Amniotic stem cell (primary cell): ENCODE data around the gene MPC1.

Experiments used
- DNase-seq: peaks from one replicate; lab custom pipeline; 2025; lab: John Stamatoyannopoulos, UW

Gene MPC1

DNA sequence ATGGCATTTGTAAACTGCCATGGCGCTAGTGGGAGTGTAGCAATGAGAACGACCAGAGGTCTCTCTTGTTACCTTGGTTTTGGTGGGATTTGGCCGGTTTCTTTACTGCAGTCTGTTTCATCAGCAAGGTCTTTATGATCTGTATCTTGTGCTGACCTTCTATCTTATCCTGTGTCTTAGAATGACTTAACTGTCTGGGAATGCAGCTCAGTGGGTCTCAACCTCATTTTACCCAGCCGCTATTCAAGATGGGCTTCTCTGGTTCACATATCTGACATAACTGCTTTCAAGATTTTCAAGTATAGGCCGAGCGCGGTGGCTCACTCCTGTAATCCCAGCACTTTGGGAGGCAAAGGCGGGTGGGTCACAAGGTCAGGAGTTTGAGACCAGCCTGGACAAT lies 38.5 kb downstream of the MPC1 start:
- no peak for DNase-seq

DNA sequence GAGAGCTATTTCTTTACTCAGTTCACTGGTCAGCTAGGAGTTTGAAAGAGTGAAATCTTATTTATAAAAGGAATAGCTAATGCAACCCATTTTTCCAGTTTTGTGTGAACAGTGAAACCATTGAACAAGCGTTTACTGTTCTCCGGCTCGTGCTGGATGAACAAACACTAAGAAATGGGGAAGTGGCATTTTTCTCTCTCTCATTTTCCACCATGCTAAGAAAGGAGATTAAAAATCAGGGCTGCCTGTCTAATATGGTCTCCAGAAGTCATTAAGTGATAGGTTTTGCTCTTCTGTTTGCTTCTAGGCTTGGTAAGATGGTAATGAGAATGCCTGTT lies 39.6 kb downstream of the MPC1 start:
- no peak for DNase-seq

GRCh38 chr6:166342349-166343149 lies 40.2 kb downstream of the MPC1 start, which contains the start of gene SFT2D1:
SFT2D1 (minus strand) TSS chr6:166342545; CDS start chr6:166342481, 64 bp downstream.
- peak; percentile 37 for DNase-seq

- DNase-seq, result no peak
Observed at GRCh38 chr6:166341977-166342348, 40.8 kb downstream of the MPC1 start.

DNA sequence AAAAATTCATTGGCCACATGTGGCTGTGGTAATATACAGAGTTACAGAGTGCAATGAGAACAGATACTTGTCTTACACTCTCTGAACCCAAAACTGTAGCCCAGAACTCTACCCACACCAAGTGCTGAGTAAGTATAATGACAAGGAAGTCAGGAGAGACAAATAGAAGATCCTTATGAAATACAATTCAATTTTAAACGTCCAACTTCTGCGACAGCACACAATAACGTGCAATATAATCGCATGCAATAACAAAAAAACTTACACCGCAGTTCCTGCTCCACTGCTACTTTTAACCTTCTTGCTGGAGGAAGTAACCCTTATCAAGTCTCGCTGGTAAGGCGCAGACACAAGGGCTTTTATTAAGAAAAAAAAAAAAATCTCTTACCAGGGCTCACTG lies 41.3 kb downstream of the MPC1 start:
- DNase-seq, result no peak

DNA sequence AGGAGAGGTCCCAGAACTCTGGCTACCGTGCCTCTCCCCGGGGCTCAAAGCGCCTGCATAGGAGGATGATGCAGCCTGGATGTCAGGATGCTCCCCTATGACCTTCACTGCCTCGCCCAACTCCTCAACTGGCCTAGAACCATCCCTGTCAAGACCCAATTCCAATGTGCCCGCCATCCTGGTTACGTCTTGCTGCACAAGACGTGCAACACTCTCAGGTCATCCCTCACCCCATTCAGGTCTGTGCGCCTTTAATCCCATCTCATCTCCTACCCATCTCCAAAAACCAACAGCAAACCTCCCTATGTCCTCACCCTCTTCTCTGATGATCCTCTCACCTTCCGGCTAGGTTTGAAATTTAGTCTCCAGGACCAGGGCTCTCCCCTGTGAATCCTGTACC lies 43.9 kb downstream of the MPC1 start:
- DNase-seq, result no peak

DNA sequence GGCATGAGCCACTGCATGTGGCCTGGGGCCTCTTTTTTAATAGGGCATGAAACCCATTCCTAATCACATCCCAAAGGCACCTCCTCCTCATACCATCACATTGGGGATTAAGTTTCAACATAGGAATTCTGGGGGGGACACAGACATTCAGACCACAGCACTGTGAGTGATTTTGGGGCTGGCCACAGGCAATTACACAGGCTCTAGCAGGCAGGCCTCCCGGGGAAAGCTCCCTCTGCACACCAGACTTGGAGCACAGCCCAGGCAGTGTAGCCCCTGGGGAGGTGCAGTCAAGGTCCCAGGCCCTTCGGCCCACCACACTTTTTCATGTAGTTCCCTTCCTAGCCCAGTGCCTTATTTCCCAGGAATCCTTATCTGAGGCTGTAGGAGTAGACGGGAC lies 45.9 kb downstream of the MPC1 start:
- no peak for DNase-seq

DNA sequence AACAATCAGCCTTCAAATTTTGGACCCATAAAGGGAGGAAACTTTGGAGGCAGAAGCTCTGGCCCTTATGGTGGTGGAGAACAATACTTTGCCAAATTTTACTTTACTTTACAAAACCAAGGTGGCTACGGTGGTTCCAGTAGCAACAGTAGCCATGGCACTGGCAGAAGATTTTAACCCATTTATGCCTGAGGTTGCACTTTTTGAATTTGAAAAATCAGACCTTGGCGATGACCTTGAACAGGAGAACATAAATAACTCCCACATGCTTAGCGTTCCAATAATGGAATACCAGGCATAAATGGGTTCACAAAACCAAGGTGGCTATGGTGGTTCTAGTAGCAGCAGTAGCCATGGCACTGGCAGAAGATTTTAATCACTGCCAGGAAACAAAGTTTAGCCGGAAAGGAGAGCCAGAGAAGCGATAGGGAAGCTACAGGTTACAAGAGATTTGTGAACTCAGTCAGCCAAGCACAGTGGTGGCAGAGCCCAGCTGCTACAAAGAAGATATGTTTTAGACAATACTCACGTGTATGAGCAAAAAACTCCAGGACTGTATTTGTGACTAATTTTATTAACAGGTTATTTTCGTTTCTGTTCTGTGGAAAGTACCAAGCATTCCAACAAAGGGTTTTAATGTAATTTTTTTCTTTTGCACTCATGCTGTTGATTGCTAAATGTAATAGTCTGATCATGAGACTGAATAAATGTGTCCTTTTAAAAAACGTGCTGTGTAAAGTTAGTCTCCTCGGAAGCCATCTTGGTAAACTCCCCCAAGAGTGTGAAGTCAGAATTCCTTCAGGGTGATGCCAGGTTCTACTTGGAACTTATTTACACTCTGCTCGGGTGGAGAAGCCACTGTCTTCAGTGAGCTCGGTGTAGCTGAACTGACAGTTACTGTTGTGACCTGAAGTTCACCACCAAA lies 47.1 kb downstream of the MPC1 start:
- no peak for DNase-seq

- no peak for DNase-seq
Observed at GRCh38 chr6:166334878-166335277, 47.9 kb downstream of the MPC1 start.

- DNase-seq, result no peak
Observed at GRCh38 chr6:166333172-166333995, 49.4 kb downstream of the MPC1 start.

- DNase-seq, result no peak
Observed at GRCh38 chr6:166331503-166332415, 51.0 kb downstream of the MPC1 start.

DNA sequence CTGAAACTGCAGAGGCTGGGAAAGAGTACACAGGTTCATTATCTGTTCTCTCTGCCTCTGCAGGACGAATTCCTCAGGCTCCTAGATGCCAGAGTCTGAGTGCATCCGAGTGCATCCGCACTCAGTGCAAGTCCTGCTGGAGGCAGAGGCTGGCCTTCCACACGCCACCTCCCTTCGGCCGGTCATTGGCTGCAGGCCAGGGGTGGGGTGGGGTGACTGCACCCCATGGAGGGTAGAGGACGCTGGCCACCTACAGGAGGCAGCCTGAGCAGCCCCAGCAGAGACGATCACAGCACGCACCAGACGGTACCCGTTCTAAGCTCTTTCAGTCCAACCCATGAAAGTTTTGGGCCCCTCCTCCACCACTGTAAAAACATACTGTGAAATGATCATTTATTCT lies 52.1 kb downstream of the MPC1 start:
- DNase-seq, result no peak

GRCh38 chr6:166325383-166326042 lies 57.2 kb downstream of the MPC1 start:
- DNase-seq, result no peak

- DNase-seq, result no peak
Observed at GRCh38 chr6:166323395-166323794, 59.3 kb downstream of the MPC1 start.

DNA sequence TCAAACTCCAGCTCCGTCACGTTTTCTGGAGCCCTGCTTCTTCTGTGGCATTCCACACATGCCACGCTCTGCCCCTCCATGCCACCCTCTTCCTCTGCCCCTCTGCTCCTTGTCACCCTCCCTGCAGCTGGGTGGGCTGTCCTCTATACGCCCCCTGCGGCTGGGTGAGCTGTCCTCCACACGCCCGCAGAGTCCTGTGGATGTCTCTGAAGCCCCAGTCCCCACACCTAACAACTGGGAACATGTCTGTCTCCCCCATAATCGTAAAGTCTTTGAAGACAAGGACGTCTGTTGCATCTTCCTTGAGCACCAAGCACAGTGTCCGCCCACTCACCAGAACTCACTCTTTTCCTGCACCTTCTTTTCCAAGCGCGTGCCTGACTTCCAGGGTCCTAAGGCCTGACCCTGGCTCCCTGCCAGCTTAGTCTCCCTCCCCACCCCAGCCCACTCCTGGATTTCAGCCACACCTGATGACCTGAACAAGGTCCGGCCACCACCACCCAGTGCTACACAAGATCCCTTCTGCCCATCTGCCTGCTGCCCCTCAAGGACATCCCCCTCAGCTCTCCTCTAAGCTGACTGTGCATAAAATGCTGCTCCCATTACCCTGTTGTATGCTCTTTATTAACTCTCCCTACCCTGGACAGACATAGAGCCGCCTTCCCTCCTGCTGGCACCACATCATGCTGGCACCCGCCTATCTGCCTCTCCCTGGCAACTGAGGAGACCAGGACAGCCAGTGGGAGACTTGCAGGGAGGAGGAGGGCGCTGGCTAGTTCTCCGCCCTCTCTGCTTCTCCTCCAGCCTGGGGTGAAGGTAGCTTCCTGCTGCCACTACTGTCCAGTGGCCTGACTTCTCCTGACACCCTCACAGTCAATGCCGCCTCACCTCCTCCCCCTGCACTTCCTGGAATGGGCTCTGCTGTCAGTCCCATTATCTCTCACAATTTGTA lies 63.8 kb downstream of the MPC1 start:
- no peak for DNase-seq

DNA sequence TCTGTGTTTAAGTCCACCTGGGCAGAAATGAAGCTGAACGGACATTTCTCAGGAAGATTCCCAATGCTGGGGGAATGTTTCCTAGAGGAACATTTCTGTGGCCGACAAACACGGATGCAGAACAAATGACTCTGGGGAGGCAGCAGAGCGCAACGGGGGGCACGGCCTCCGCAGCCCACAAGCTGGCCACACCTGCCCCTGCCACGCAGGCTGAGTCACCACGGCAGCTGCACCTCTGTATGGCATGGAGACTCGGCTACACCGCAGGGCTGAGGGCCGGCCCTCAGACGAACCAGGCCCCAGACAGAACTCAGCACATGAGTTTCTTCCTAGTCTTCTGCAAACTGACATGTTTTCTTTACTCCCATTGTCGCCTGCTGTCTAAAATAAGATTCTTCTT lies 64.5 kb downstream of the MPC1 start:
- DNase-seq, result no peak

GRCh38 chr6:166317261-166318212 lies 65.2 kb downstream of the MPC1 start:
- no peak for DNase-seq

- DNase-seq, result no peak
Observed at GRCh38 chr6:166315436-166315835, 67.3 kb downstream of the MPC1 start.
